Endothelial cell of umbilical vein (primary cell): Measurements from ENCODE around the gene AKAP13. TPM values are rescaled to one million over a fixed set of nuclear protein-coding genes. Genes with fewer than 3 reads are reported as not detected.

Experiments
- BruUV-seq: library from RNA; stranded (reverse); fragments of 400-500 nt; replicated peaks from 2 replicates; lab custom pipeline; 2021; lab: Mats Ljungman, UMichigan
- CTCF ChIA-PET: fragments of 300-600, 350-600 bp; sonication (Branson Sonifier 250); formaldehyde crosslinking; loops from one replicate; lab custom pipeline; 2021; ENCODE audit warnings: antibody characterized with exemption, inconsistent platforms; lab: Charles Lee
- POLR2A ChIA-PET: fragments of 300-600, 350-600 bp; sonication (Branson Sonifier 250); formaldehyde crosslinking; loops from one replicate; lab custom pipeline; 2021; ENCODE audit warnings: antibody characterized with exemption, inconsistent platforms; lab: Charles Lee
- DNase-seq: peaks from one replicate; pipeline ENCODE4 v3.0.0-alpha.2; 2011; ENCODE audit warnings: low read depth, low spot score
- FAIRE-seq: peaks from 2 replicates; lab custom pipeline; 2011; peaks lifted over from hg19 to GRCh38; lab: Jason Lieb, UNC
- H2AFZ ChIP-seq: 2 replicates; pipeline ENCODE4 v1.6.0; 2012; ENCODE audit warnings: low read depth, low read length, control low read depth, inconsistent platforms
- H3K27ac ChIP-seq: 2 replicates; pipeline ENCODE4 v1.5.1; 2011; ENCODE audit warnings: low read depth, mild to moderate bottlenecking, control low read depth, low read length, moderate library complexity; ENCODE audit not compliant: insufficient read depth
- H3K27me3 ChIP-seq, 2 experiments: 2 replicates each; pipeline versions ENCODE4 v1.6.0 to v1.6.1; 2011; ENCODE audit warnings: low read length in 2 of 2, mixed read lengths in 1 of 2; ENCODE audit not compliant: control insufficient read depth in 2 of 2, insufficient read depth in 2 of 2
- H3K36me3 ChIP-seq, 2 experiments: 2 replicates in 1 of 2; 3 replicates in 1 of 2; pipeline ENCODE4 v1.5.1; 2011; ENCODE audit warnings: low read length in 2 of 2, mild to moderate bottlenecking in 1 of 2, moderate library complexity in 1 of 2; ENCODE audit not compliant: control insufficient read depth in 2 of 2, insufficient read depth in 2 of 2; ENCODE audit errors: extremely low read depth in 1 of 2
- H3K4me1 ChIP-seq: 3 replicates; pipeline ENCODE4 v1.5.1; 2011; ENCODE audit warnings: mild to moderate bottlenecking, low read length; ENCODE audit not compliant: control insufficient read depth, insufficient read depth; ENCODE audit errors: extremely low read depth
- H3K4me2 ChIP-seq: 2 replicates; pipeline ENCODE4 v1.6.1; 2011; ENCODE audit warnings: low read length, control low read depth, mixed read lengths; ENCODE audit not compliant: insufficient read depth
- H3K4me3 ChIP-seq, 3 experiments: fragments of 200-600 bp in 1 of 3; sonication (generic), shearing (Covaris generic) in 1 of 3; replicated peaks in 1 of 3; 2 replicates each; pipeline ENCODE4 v1.5.1; 2011 to 2016; ENCODE audit warnings: control low read depth in 3 of 3, low read length in 3 of 3, mild to moderate bottlenecking in 2 of 3, inconsistent platforms in 1 of 3, low read depth in 1 of 3, moderate library complexity in 1 of 3; ENCODE audit not compliant: insufficient read depth in 1 of 3
- H3K79me2 ChIP-seq: 2 replicates; pipeline ENCODE4 v1.6.0; 2012; ENCODE audit warnings: low read length, inconsistent platforms; ENCODE audit not compliant: control insufficient read depth, insufficient read depth
- H3K9ac ChIP-seq: replicated peaks from 2 replicates; pipeline ENCODE3; 2011; ENCODE audit warnings: low read length, control low read depth; ENCODE audit not compliant: insufficient read depth; ENCODE audit errors: extremely low read depth
- H3K9me1 ChIP-seq: replicated peaks from 3 replicates; pipeline ENCODE4 v1.6.0; 2011; ENCODE audit warnings: mild to moderate bottlenecking, low read length; ENCODE audit not compliant: control insufficient read depth, insufficient read depth; ENCODE audit errors: extremely low read depth
- H3K9me3 ChIP-seq: replicated peaks from 2 replicates; pipeline ENCODE4 v1.5.1; 2012; ENCODE audit warnings: low read length, inconsistent platforms; ENCODE audit not compliant: control insufficient read depth, insufficient read depth
- H4K20me1 ChIP-seq: replicated peaks from 2 replicates; pipeline ENCODE3; 2011; ENCODE audit warnings: mild to moderate bottlenecking, low read length; ENCODE audit not compliant: control insufficient read depth, insufficient read depth; ENCODE audit errors: extremely low read depth
- EZH2 ChIP-seq: IDR thresholded peaks from 2 replicates; pipeline ENCODE4 v1.6.1; 2012; ENCODE audit warnings: borderline replicate concordance, low read depth, mild to moderate bottlenecking, moderate library complexity, low read length, inconsistent platforms; ENCODE audit not compliant: severe bottlenecking
- FOS ChIP-seq: IDR thresholded peaks from 2 replicates; pipeline ENCODE4 v1.6.1; 2011; ENCODE audit warnings: mild to moderate bottlenecking, low read length, moderate library complexity, borderline replicate concordance; ENCODE audit not compliant: insufficient read depth
- GATA2 ChIP-seq: IDR thresholded peaks from 2 replicates; pipeline ENCODE4 v1.7.0; 2011; ENCODE audit warnings: low read depth, mild to moderate bottlenecking, moderate library complexity, mixed read lengths, low read length; ENCODE audit not compliant: insufficient read length, insufficient read depth
- JUN ChIP-seq: IDR thresholded peaks from 2 replicates; pipeline ENCODE4 v1.6.1; 2011; ENCODE audit warnings: borderline replicate concordance, low read depth; ENCODE audit not compliant: insufficient read length, insufficient read depth
- MYC ChIP-seq: IDR thresholded peaks from one replicate; pipeline ENCODE4 v1.6.1; 2011; ENCODE audit warnings: mild to moderate bottlenecking, low read depth, low read length
- POLR2A ChIP-seq: IDR thresholded peaks from 2 replicates; pipeline ENCODE4 v1.6.1; 2012; ENCODE audit warnings: low read depth, mild to moderate bottlenecking, control low read depth, low read length
- POLR2AphosphoS5 ChIP-seq: IDR thresholded peaks from 2 replicates; pipeline ENCODE4 v1.6.1; 2012; ENCODE audit warnings: low read depth, mild to moderate bottlenecking, control low read depth, low read length, moderate library complexity; ENCODE audit not compliant: insufficient read depth
- dilution Hi-C: fragments of 300-500 bp; cut with MboI; formaldehyde crosslinking; loops from one replicate; pipeline ENCODE4 v1.15.0; 2019; ENCODE audit warnings: low sequenced_read_pairs; ENCODE audit not compliant: extremely low pct_ligation_motif_present
- intact Hi-C: fragments of 100-400 bp; cut with micrococcal nuclease; formaldehyde crosslinking; loops from one replicate; pipeline ENCODE4 v1.10.0; 2022
- polyA plus RNA-seq, 4 experiments: library from polyadenylated mRNA; depleted of rRNA in 3 of 4; stranded (reverse) in 3 of 4; unstranded in 1 of 4; fragments of >200 nt; gene quantifications; 2 replicates each; pipeline versions ENCODE4 v1.2.1 to v1.2.3, GENCODE V29; 2011 to 2012; ENCODE audit warnings: missing spikeins in 1 of 4
- total RNA-seq: library from RNA; stranded (reverse); gene quantifications from 2 replicates; pipeline ENCODE4 v1.2.3, GENCODE V29; 2021
- TF ChIP-seq, protein P1 (sequence below), 2 donors: IDR thresholded peaks; 1 replicate in 1 of 2; 2 replicates in 1 of 2; pipeline ENCODE4 v1.5.1; 2011; ENCODE audit warnings: low read length in 2 of 2, mild to moderate bottlenecking in 2 of 2, moderate library complexity in 2 of 2, control low read depth in 1 of 2, inconsistent platforms in 1 of 2, low read depth in 1 of 2; ENCODE audit not compliant: insufficient read depth in 1 of 2; ENCODE audit errors: extremely low read depth in 1 of 2
- TF ChIP-seq, protein P2 (sequence below): IDR thresholded peaks from 2 replicates; pipeline ENCODE4 v1.6.1; 2011; ENCODE audit not compliant: insufficient read depth, insufficient read length

AKAP13 gene
- total and polyA plus RNA-seq, 2 donors (not counting 3 experiments of a cell fraction or from before 2014, with no cell fraction given): 22.8 to 87.8 TPM

- H3K9ac ChIP-seq: no peak overlapping the region
- H2AFZ ChIP-seq: no peak overlapping the region
- H3K4me3 ChIP-seq: no peak overlapping the region
- H3K9me3 ChIP-seq: no peaks in the 10 kb centered on the region
- H3K4me2 ChIP-seq: no peak overlapping the region
- no peaks in the 10 kb centered on the region for H3K79me2 ChIP-seq
- peaks cover 8% of the 10 kb centered on the region for H3K4me1 ChIP-seq
- H3K27me3 ChIP-seq: no peaks in the 10 kb centered on the region
- no peaks in the 10 kb centered on the region for H4K20me1 ChIP-seq
- H3K9me1 ChIP-seq: no peaks in the 10 kb centered on the region
- BruUV-seq: no TSS peak
- ChIA-PET POLR2A (no interaction called here), CTCF (no interaction called here)
- FAIRE-seq: no peak
- dilution Hi-C loops: no loop called here
- intact Hi-C loops: no loop called here
- no peak for DNase-seq
- no peak overlapping the region for H3K27ac ChIP-seq
- no peak for TF ChIP-seq FOS
- TF ChIP-seq EZH2: no peak
- TF ChIP-seq, protein P1, sequence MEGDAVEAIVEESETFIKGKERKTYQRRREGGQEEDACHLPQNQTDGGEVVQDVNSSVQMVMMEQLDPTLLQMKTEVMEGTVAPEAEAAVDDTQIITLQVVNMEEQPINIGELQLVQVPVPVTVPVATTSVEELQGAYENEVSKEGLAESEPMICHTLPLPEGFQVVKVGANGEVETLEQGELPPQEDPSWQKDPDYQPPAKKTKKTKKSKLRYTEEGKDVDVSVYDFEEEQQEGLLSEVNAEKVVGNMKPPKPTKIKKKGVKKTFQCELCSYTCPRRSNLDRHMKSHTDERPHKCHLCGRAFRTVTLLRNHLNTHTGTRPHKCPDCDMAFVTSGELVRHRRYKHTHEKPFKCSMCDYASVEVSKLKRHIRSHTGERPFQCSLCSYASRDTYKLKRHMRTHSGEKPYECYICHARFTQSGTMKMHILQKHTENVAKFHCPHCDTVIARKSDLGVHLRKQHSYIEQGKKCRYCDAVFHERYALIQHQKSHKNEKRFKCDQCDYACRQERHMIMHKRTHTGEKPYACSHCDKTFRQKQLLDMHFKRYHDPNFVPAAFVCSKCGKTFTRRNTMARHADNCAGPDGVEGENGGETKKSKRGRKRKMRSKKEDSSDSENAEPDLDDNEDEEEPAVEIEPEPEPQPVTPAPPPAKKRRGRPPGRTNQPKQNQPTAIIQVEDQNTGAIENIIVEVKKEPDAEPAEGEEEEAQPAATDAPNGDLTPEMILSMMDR (IDR thresholded peaks at IDR 0.05; ENCODE audit: extremely low read depth in 1 of 2, insufficient read depth in 1 of 2, low read depth in 1 of 2, low read length in 2 of 2): no peak
- TF ChIP-seq, protein P2, sequence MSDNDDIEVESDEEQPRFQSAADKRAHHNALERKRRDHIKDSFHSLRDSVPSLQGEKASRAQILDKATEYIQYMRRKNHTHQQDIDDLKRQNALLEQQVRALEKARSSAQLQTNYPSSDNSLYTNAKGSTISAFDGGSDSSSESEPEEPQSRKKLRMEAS: no peak
- no peak for TF ChIP-seq GATA2
- TF ChIP-seq MYC: no peak
- no peak for TF ChIP-seq POLR2A
- TF ChIP-seq POLR2AphosphoS5: no peak
- no peak for TF ChIP-seq JUN
- no peaks in the 10 kb centered on the region for H3K36me3 ChIP-seq
Observed at GRCh38 chr15:85782064-85782463, 401.7 kb downstream of the AKAP13 start.
